ENCODE data around the gene NECTIN2. TPM values are rescaled to one million over a fixed set of nuclear protein-coding genes. Genes with fewer than 3 reads are reported as not detected.
"Not testable (repeated sequence)": the region's sequence is repeated elsewhere in the genome, so short reads cannot be mapped to it uniquely, and the experiment has no call there.

The NECTIN2 gene
- total and polyA plus RNA-seq, 4 donors: 49.4 to 77.5 (median 55.5) TPM

GRCh38 chr19:44856421-44857083 is 10.5 kb downstream of the NECTIN2 start (continued):
- TF ChIP-seq REST (IDR thresholded peaks at IDR 0.05) (no peak), HNF4G (IDR thresholded peaks at IDR 0.05) (no peak), FOXA2 (IDR thresholded peaks at IDR 0.05) (peak; percentile 68), HNF4A (conservative IDR thresholded peaks at IDR 0.05) (peak in 1 of 2 donors; percentile 49), JUND (IDR thresholded peaks at IDR 0.05) (no peak), ATF3 (IDR thresholded peaks at IDR 0.05) (no peak), YY1 (IDR thresholded peaks at IDR 0.05) (no peak), EGR1 (IDR thresholded peaks at IDR 0.05; ENCODE audit: low read depth in 2 of 2) (no peak)

- TF ChIP-seq RXRA (IDR thresholded peaks at IDR 0.05): peak in 1 of 2 donors; percentile 66
- no peak for TF ChIP-seq REST (IDR thresholded peaks at IDR 0.05)
- peak; percentile 56 for TF ChIP-seq SP1 (IDR thresholded peaks at IDR 0.05)
- no peak for TF ChIP-seq NR2F2 (IDR thresholded peaks at IDR 0.05)
- TF ChIP-seq FOXA2 (IDR thresholded peaks at IDR 0.05): peak; percentile 21
- TF ChIP-seq YY1 (IDR thresholded peaks at IDR 0.05): peak; percentile 46
- no peak for TF ChIP-seq MAX (IDR thresholded peaks at IDR 0.05)
- no peak for TF ChIP-seq TAF1 (conservative IDR thresholded peaks at IDR 0.05)
- peak in 1 of 2 donors; percentile 55 for TF ChIP-seq HNF4A (conservative IDR thresholded peaks at IDR 0.05)
- no peak for DNase-seq (ENCODE audit: low spot score)
These were observed 11.7 kb downstream of the NECTIN2 start for GRCh38 chr19:44857837-44858236.

GRCh38 chr19:44861576-44861975 is 15.5 kb downstream of the NECTIN2 start:
- 65% methylated on average over 3 of the region's 3 CpGs for WGBS
- H3K4me1 ChIP-seq (ENCODE audit: control insufficient read depth in 4 of 4, insufficient read depth in 4 of 4, low read length in 3 of 4): peaks cover 8 to 46% (median 39%) of the 10 kb centered on the region in 4 donors
- not testable (repeated sequence) for H3K9me3 ChIP-seq (ENCODE audit: control insufficient read depth in 4 of 4, low read length in 3 of 4); H3K36me3 ChIP-seq (ENCODE audit: control insufficient read depth in 4 of 4, insufficient read depth in 3 of 4, low read depth in 1 of 4, low read length in 3 of 4); H3K4me3 ChIP-seq (ENCODE audit: low read depth in 1 of 3, low read length in 3 of 3); H3K27me3 ChIP-seq (ENCODE audit: control insufficient read depth in 4 of 4, insufficient read depth in 4 of 4, low read length in 3 of 4); H3K9ac ChIP-seq (ENCODE audit: low read depth in 1 of 2, low read length in 2 of 2); DNase-seq (ENCODE audit: low spot score); H3K27ac ChIP-seq (ENCODE audit: low read depth in 1 of 2, low read length in 2 of 2)

More at GRCh38 chr19:44857837-44858236, 11.7 kb downstream of the NECTIN2 start:
- H3K27ac ChIP-seq (ENCODE audit: low read depth in 1 of 2, low read length in 2 of 2): peak overlapping the region; percentile 43 to 50
- H3K27me3 ChIP-seq (ENCODE audit: control insufficient read depth in 4 of 4, insufficient read depth in 4 of 4, low read length in 3 of 4): no peaks in the 10 kb centered on the region
- peaks cover 0 to 2% (median 0%) of the 10 kb centered on the region in 4 donors for H3K36me3 ChIP-seq (ENCODE audit: control insufficient read depth in 4 of 4, insufficient read depth in 3 of 4, low read depth in 1 of 4, low read length in 3 of 4)
- 49% methylated on average over 4 of the region's 4 CpGs for WGBS
- peak overlapping the region in 1 of 2 donors; percentile 49 for H3K9ac ChIP-seq (ENCODE audit: low read depth in 1 of 2, low read length in 2 of 2)
- H3K4me3 ChIP-seq (ENCODE audit: low read depth in 1 of 3, low read length in 3 of 3): no peak overlapping the region
- peaks cover 14 to 59% (median 49%) of the 10 kb centered on the region in 4 donors for H3K4me1 ChIP-seq (ENCODE audit: control insufficient read depth in 4 of 4, insufficient read depth in 4 of 4, low read length in 3 of 4)
- H3K9me3 ChIP-seq (ENCODE audit: control insufficient read depth in 4 of 4, low read length in 3 of 4): no peaks in the 10 kb centered on the region

Data from liver (tissue), 9 donors.